K562 (cell line): ENCODE results near the gene MAGEL2. TPM values are rescaled to one million over a fixed set of nuclear protein-coding genes. Genes with fewer than 3 reads are reported as not detected.
A peak's percentile ranks its signal among the peaks of the same experiment; 100 is the strongest.

Source experiments
- CHD7 ChIP-seq: fragments of 200-600 bp; sonication (generic); IDR thresholded peaks from one replicate; pipeline ENCODE4 v1.6.1; 2012; ENCODE audit warnings: mild to moderate bottlenecking, low read depth, low read length, inconsistent platforms
- DMBX1 ChIP-seq: fragments of 250-450 bp; sonication (Bioruptor Pico); IDR thresholded peaks from 2 replicates; pipeline ENCODE4 v1.8.0; 2022; ENCODE audit warnings: inconsistent platforms, mild to moderate bottlenecking, moderate library complexity, borderline replicate concordance
- NRF1 ChIP-seq, 2 experiments: fragments of 450-650 bp; IDR thresholded peaks in 1 of 2; conservative IDR thresholded peaks in 1 of 2; 2 replicates each; pipeline ENCODE4 v1.6.1; 2014; ENCODE audit warnings: mild to moderate bottlenecking in 2 of 2
- REST ChIP-seq, 2 experiments: fragments of 450-650 bp; formaldehyde crosslinking in 1 of 2; IDR thresholded peaks; 2 replicates each; pipeline versions ENCODE4 v1.4.0 to v1.6.1; 2014 to 2020; ENCODE audit warnings: mild to moderate bottlenecking in 2 of 2, borderline replicate concordance in 1 of 2, low read depth in 1 of 2
- polyA plus RNA-seq, 8 experiments: library from polyadenylated mRNA; depleted of rRNA in 4 of 8; stranded (reverse) in 5 of 8; unstranded in 3 of 8; fragments of >200 nt; fragmentation: Nextera tagmentation in 2 of 8; fragmentation: Illumina TruSeq in 1 of 8; extraction: Ambion mirVana in 2 of 8; extraction: Trizol in 1 of 8; gene quantifications; 2 replicates each; pipeline versions ENCODE4 v1.2.1 to v1.2.3, GENCODE V29; 2011 to 2014; ENCODE audit warnings: inconsistent platforms in 1 of 8, missing spikeins in 1 of 8
- total RNA-seq, 7 experiments: library from RNA; depleted of rRNA in 6 of 7; stranded (reverse); fragments of >200 nt in 6 of 7; fragmentation: Illumina TruSeq in 2 of 7; extraction: Trizol in 2 of 7; gene quantifications; 2 replicates each; pipeline versions ENCODE4 v1.2.1 to v1.2.3, GENCODE V29; 2011 to 2021; ENCODE audit warnings: low replicate concordance in 1 of 7

Gene MAGEL2
- total and polyA plus RNA-seq, 9 of the 15 experiments (the other 6 are each of a cell fraction or from before 2014, with no cell fraction given): not detected

- no peak for TF ChIP-seq CHD7
- TF ChIP-seq NRF1 (conservative IDR thresholded peaks at IDR 0.05 in 1 of 2, IDR thresholded peaks at IDR 0.05 in 1 of 2): peak; percentile 52 to 60
- TF ChIP-seq DMBX1 (CRISPR knock-in tag): no peak
- TF ChIP-seq REST (IDR thresholded peaks at IDR 0.05; ENCODE audit: borderline replicate concordance): no peak
- no peak for TF ChIP-seq REST (CRISPR knock-in tag; IDR thresholded peaks at IDR 0.05; ENCODE audit: low read depth)
Observed at GRCh38 chr15:23602124-23602523, 45.5 kb downstream of the MAGEL2 start (continued).
